Mesothelial cell of epicardium (in vitro differentiated cells): Measurements from ENCODE around the gene SHISA5. TPM values are rescaled to one million over a fixed set of nuclear protein-coding genes. Genes with fewer than 3 reads are reported as not detected.
A peak's percentile ranks its signal among the peaks of the same experiment; 100 is the strongest.

Experiments used
- DNase-seq, 2 experiments: peaks; one replicate each; pipeline ENCODE4 v3.0.0; 2021; ENCODE audit warnings: low spot score in 2 of 2; ENCODE audit not compliant: unreplicated experiment in 2 of 2
- H3K27ac Mint-ChIP-seq: 2 replicates; pipeline ENCODE4 v1.8.0; 2021; ENCODE audit warnings: mixed read lengths
- H3K27me3 Mint-ChIP-seq: 2 replicates; pipeline ENCODE4 v1.8.0; 2021; ENCODE audit warnings: low read depth, mixed read lengths
- H3K36me3 Mint-ChIP-seq: 2 replicates; pipeline ENCODE4 v1.8.0; 2021; ENCODE audit warnings: mixed read lengths
- H3K4me1 Mint-ChIP-seq: 2 replicates; pipeline ENCODE4 v1.8.0; 2021; ENCODE audit warnings: mixed read lengths
- H3K4me3 Mint-ChIP-seq: 2 replicates; pipeline ENCODE4 v1.8.0; 2021; ENCODE audit warnings: mild to moderate bottlenecking, moderate library complexity, mixed read lengths
- H3K9me3 Mint-ChIP-seq: 2 replicates; pipeline ENCODE4 v1.8.0; 2021; ENCODE audit warnings: mixed read lengths
- CTCF ChIP-seq: fragments of 200-600 bp; sonication (generic); IDR thresholded peaks from one replicate; pipeline ENCODE4 v1.5.0; 2021; ENCODE audit warnings: antibody characterized with exemption; ENCODE audit not compliant: unreplicated experiment
- total RNA-seq: library from RNA; stranded (reverse); gene quantifications from 3 replicates; pipeline ENCODE4 v1.2.1, GENCODE V29; 2021

Gene SHISA5
- total RNA-seq, 1 donor from 2014 or later, result 154 TPM

GRCh38 chr3:48429317-48429959 lies 74.5 kb downstream of the SHISA5 start:
- H3K36me3 Mint-ChIP-seq, result peaks cover 2% of the 10 kb centered on the region
- DNase-seq, result peak; percentile 60 to 82

GRCh38 chr3:48428572-48429316 lies 75.2 kb downstream of the SHISA5 start:
- Mint-ChIP-seq H3K27me3 (no peaks in the 10 kb centered on the region), H3K27ac (peak overlapping the region; percentile 77), H3K4me3 (peak overlapping the region; percentile 74), H3K4me1 (peaks cover 67% of the 10 kb centered on the region), H3K9me3 (no peaks in the 10 kb centered on the region), H3K36me3 (peaks cover 2% of the 10 kb centered on the region)
- peak in 1 of 2 experiments; percentile 76 for DNase-seq
- no peak for TF ChIP-seq CTCF

More at GRCh38 chr3:48429317-48429959, 74.5 kb downstream of the SHISA5 start:
- no peak for TF ChIP-seq CTCF
- Mint-ChIP-seq H3K27me3 (no peaks in the 10 kb centered on the region), H3K4me3 (peak overlapping the region; percentile 87), H3K27ac (peak overlapping the region; percentile 97), H3K9me3 (no peaks in the 10 kb centered on the region), H3K4me1 (peaks cover 71% of the 10 kb centered on the region)

GRCh38 chr3:48428088-48428571 lies 75.8 kb downstream of the SHISA5 start:
- Mint-ChIP-seq H3K4me3 (peak overlapping the region; percentile 74), H3K4me1 (peaks cover 63% of the 10 kb centered on the region)

DNA sequence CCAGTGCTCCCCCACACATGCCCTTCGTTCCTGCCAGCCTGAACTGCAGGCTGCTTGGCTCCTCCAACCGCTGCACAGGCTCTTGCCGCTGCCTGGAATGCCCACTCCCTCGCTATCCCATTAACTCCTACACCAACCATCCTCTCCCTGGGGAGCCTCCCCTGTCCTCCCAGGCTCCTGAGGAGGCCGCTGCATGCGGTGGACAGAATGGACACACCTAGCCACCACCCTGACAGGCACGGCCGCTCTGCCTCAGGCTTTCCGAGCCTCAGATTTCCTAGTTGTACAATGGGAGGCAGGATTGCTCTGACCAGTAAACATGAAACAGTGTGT lies 76.4 kb downstream of the SHISA5 start:
- DNase-seq, result no peak
- Mint-ChIP-seq H3K27ac (peak overlapping the region; percentile 77), H3K4me1 (peaks cover 58% of the 10 kb centered on the region), H3K36me3 (peaks cover 2% of the 10 kb centered on the region), H3K4me3 (peak overlapping the region; percentile 74), H3K27me3 (no peaks in the 10 kb centered on the region), H3K9me3 (no peaks in the 10 kb centered on the region)
- no peak for TF ChIP-seq CTCF

More at GRCh38 chr3:48428088-48428571, 75.8 kb downstream of the SHISA5 start:
- Mint-ChIP-seq H3K9me3 (no peaks in the 10 kb centered on the region), H3K27me3 (no peaks in the 10 kb centered on the region), H3K27ac (peak overlapping the region; percentile 77), H3K36me3 (peaks cover 2% of the 10 kb centered on the region)
- no peak for DNase-seq
- no peak for TF ChIP-seq CTCF

GRCh38 chr3:48426944-48427629 lies 76.9 kb downstream of the SHISA5 start:
- H3K27ac Mint-ChIP-seq, result peak overlapping the region; percentile 77
- H3K27me3 Mint-ChIP-seq, result no peaks in the 10 kb centered on the region
- no peak for TF ChIP-seq CTCF
- peaks cover 2% of the 10 kb centered on the region for H3K36me3 Mint-ChIP-seq
- DNase-seq, result no peak
- peak overlapping the region; percentile 74 for H3K4me3 Mint-ChIP-seq
- H3K4me1 Mint-ChIP-seq, result peaks cover 56% of the 10 kb centered on the region
- no peaks in the 10 kb centered on the region for H3K9me3 Mint-ChIP-seq
